Ovary (tissue), 3 donors: Measurements from ENCODE around the gene SLC30A7.

Source experiments
- EP300 ChIP-seq: sonication (generic); formaldehyde crosslinking; IDR thresholded peaks from one replicate; pipeline ENCODE4 v1.6.1; 2017; ENCODE audit warnings: antibody characterized with exemption
- POLR2A ChIP-seq: fragments of 450-650 bp; IDR thresholded peaks from one replicate; pipeline ENCODE4 v1.6.1; 2017; ENCODE audit warnings: antibody characterized with exemption, mild to moderate bottlenecking, moderate library complexity
- TF ChIP-seq, protein P1 (sequence below), 3 donors: fragments of 450-650 bp in 2 of 3; fragments of 200-600 bp in 1 of 3; IDR thresholded peaks; one replicate each; pipeline versions ENCODE4 v1.5.1 to v1.8.0; 2016 to 2022; ENCODE audit warnings: antibody characterized with exemption in 3 of 3, mild to moderate bottlenecking in 1 of 3
- donor health status: DM: no; HTN: no; CAD: no.

DNA sequence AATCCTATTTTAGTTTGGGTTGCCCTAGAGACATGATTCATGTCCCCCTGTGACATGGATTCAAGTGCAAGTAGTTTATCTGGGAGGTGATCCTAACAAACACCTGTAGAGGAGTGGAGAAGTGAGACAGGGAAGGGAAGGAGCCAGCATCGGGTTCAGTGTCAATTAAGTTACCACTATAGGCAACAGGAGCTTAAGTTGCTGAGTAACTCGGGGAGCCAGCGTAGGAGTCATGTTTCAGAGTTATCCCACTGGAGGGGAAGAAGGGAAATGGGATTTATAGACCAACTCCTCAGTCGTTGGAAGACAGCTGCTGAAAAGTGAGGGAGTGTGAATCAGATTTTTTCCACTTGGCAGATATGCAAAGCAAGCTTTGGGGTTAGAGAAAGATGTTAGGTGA lies 54.9 kb downstream of the SLC30A7 start:
- no peak for TF ChIP-seq POLR2A
- TF ChIP-seq, protein P1, sequence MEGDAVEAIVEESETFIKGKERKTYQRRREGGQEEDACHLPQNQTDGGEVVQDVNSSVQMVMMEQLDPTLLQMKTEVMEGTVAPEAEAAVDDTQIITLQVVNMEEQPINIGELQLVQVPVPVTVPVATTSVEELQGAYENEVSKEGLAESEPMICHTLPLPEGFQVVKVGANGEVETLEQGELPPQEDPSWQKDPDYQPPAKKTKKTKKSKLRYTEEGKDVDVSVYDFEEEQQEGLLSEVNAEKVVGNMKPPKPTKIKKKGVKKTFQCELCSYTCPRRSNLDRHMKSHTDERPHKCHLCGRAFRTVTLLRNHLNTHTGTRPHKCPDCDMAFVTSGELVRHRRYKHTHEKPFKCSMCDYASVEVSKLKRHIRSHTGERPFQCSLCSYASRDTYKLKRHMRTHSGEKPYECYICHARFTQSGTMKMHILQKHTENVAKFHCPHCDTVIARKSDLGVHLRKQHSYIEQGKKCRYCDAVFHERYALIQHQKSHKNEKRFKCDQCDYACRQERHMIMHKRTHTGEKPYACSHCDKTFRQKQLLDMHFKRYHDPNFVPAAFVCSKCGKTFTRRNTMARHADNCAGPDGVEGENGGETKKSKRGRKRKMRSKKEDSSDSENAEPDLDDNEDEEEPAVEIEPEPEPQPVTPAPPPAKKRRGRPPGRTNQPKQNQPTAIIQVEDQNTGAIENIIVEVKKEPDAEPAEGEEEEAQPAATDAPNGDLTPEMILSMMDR (IDR thresholded peaks at IDR 0.05) = no peak
- no peak for TF ChIP-seq EP300
